HFF-Myc (cell line): ENCODE results near the gene GCAT.

ENCODE experiments used
- DNase-seq: peaks from one replicate; pipeline ENCODE4 v3.0.0-alpha.2; 2011; ENCODE audit warnings: low read depth; ENCODE audit errors: extremely low read depth
- H3K4me3 ChIP-seq: replicated peaks from 2 replicates; pipeline ENCODE4 v1.5.1; 2011; ENCODE audit warnings: low read depth, mild to moderate bottlenecking, control low read depth, low read length
- TF ChIP-seq, protein P1 (sequence below): IDR thresholded peaks from 2 replicates; pipeline ENCODE4 v1.5.1; 2012; ENCODE audit warnings: mild to moderate bottlenecking, low read depth, low read length, control low read depth; ENCODE audit errors: missing control alignments

GCAT gene

DNA sequence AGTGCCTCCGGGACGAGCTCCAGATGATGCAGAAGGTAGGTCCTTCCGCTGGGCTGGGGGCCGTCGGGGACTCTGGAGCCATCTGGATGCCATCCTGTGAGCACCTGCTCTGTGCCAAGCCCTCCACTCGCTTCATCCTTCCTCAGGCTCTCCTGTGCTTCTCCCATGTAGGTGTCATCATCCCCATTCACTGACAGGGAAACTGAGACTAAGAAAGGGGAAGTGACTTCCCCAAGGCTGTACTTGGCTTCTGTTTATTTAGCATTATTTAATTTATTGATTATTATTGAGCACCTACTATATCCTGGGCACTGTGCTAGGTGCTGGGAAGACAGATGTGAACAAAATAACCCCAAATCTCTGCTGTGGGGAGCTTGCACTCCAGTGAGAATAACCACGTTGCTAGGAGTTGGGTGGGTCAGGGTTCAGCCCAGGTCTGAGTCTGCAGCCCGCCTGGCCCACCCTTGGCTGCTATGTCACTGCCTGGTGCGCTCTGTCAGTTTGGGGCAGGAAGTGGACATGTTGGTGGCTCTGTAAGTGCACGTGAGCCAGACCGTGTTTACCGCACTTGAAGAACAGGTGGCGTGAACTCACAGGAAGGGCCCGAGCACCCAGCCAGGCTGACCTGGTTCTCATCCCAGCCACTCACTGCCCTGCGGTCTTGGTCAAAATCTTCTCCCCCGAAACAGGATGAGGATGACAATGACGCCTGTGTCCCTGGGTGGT, 35.9 kb upstream of the GCAT start:
- no peak for DNase-seq

DNA sequence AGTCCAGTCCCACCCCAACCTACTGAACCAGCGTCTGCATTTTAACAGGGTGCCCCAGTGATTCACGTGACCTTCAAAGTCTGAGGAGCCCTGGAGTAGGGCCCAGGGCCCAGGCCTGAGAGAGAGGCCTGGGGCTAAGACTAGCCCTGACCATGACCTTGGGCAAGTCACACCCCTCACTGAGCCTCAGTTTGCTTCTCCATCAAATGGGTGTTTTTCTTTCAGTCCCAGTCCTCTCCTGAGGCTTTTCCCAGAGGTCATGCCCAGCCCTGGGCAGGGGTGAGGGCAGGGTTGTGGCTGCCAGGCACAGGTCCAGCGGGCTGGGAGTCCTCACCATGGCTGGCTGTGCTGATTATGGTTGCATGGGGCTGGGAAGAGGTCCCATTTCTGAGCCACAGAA, 33.0 kb upstream of the GCAT start:
- no peak for DNase-seq
- TF ChIP-seq, protein P1, sequence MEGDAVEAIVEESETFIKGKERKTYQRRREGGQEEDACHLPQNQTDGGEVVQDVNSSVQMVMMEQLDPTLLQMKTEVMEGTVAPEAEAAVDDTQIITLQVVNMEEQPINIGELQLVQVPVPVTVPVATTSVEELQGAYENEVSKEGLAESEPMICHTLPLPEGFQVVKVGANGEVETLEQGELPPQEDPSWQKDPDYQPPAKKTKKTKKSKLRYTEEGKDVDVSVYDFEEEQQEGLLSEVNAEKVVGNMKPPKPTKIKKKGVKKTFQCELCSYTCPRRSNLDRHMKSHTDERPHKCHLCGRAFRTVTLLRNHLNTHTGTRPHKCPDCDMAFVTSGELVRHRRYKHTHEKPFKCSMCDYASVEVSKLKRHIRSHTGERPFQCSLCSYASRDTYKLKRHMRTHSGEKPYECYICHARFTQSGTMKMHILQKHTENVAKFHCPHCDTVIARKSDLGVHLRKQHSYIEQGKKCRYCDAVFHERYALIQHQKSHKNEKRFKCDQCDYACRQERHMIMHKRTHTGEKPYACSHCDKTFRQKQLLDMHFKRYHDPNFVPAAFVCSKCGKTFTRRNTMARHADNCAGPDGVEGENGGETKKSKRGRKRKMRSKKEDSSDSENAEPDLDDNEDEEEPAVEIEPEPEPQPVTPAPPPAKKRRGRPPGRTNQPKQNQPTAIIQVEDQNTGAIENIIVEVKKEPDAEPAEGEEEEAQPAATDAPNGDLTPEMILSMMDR, result no peak
- no peak overlapping the region for H3K4me3 ChIP-seq

More for the DNA sequence above, 35.9 kb upstream of the GCAT start:
- TF ChIP-seq, protein P1, result no peak
- no peak overlapping the region for H3K4me3 ChIP-seq

DNA sequence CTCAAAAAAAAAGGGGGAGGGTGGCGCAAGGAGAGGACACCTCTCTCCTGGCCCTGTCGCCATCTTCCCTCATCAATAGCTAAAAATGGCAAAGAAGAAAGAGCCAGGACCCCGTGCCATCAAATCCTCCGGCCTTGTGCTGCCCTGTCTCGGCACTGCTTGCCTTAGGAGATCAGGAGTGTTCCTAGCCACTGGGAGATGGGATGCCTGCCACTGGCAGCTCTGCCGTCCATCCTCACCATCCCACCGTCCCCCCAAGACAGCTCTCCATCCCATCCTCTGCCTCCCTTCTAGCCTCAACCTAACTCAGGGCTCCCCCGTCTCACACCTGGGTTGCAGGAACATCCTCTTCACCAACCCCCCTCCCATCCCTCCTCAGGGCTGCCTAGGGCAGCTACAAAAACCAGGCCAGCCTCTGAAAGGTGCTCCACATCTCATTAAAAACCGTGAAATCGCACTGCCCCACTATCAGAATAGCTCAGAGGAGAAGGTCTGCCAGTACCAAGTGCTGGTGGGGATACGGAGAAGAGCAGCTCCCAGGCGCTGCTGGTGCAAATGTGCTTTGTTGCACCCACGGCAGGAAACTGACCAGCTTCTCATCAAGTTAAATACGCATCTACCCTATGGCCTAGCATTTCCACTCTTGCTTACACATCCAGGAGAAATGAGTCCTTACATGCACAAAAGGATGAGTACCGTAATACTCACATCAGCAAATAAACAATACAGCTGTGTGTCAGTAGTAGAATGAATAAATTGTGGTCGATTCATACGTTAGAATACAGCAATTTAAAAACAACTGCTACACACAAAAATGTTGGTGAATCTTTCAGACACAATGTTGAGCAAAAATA, 31.7 kb upstream of the GCAT start:
- no peak overlapping the region for H3K4me3 ChIP-seq
- DNase-seq, result peak; percentile 37
- TF ChIP-seq, protein P1, result no peak

DNA sequence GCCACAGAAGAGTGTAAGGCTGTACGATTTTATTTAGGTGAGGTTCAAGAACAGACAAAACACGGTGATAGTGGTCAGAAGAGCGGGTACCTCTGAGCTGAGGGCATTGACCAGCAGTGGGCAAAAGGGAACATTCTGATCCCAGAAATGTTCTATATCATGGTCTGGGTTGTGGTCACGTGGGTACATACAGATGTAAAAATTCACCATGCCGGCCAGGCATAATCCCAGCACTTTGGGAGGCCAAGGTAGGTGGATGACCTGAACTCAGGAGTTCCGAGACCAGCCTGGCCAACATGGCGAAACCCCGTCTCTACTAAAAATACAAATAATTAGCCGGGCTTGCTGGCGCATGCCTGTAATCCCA, 31.1 kb upstream of the GCAT start:
- H3K4me3 ChIP-seq, result no peak overlapping the region
- TF ChIP-seq, protein P1, result no peak
- DNase-seq, result no peak

DNA sequence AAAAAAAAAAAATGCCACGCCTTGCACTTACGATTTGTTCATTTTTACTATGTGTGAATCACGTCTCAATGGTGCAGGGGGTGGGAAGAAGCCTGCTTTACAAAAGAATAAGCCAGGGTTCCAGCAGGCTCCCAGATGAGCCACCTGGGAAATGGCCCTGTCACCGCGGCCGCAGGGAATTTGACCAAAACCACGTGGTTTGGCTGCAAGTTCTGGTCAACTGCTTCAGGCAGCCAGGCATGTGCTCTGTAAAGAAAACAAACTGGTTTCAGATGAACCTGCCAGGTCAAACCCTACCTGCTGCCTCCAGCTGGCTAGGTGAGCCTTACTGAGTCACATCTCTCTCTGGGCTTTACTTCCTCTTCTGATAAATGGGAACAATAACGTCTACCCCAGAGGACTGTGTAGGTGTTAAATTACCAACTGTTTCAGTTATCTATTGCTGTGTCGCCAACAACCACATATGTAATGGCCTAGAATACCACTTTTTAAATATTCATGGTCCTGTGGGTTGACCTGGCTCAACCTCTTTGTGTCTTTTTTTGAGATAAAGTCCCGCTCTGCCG, 30.5 kb upstream of the GCAT start:
- no peak overlapping the region for H3K4me3 ChIP-seq
- peak; percentile 85 for DNase-seq
- TF ChIP-seq, protein P1, result no peak

DNA sequence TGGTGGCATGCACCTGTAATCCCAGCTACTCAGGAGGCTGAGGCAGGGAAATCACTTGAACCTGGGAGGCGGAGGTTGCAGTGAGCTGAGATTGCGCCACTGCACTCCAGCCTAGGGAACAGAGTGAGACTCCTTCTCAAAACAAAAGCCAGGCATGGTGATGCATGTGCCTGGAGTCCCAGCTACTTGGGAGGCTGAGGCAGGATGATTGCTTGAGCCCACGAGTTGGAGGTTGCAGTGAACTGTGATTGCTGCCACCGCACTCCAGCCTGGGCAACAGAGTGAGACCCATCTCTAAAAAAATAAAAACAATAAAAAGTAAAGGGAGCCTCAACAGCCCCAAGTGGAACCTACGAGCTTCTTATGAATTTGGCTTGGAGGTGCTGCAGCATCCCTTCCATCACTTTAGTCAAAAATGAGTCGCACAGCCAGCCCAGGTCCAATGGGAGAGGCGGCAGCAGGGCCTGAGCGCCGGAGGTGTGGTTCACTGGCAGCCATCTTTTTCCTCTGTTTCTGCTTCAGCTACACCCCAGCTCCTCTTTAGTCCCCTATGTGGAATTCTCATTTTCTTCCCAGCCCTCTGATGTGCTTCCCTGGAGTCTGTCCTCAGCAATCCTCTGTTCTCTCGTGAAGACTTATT, 29.2 kb upstream of the GCAT start:
- no peak overlapping the region for H3K4me3 ChIP-seq
- no peak for DNase-seq
- TF ChIP-seq, protein P1, result no peak
